Ascending aorta (tissue), 2 donors: Measurements from ENCODE around the gene NFASC. TPM values are rescaled to one million over a fixed set of nuclear protein-coding genes. Genes with fewer than 3 reads are reported as not detected.

Experiments used
- DNase-seq, 2 donors: peaks; one replicate each; pipeline ENCODE4 v3.0.0-alpha.2; 2019; ENCODE audit warnings: low spot score in 2 of 2
- H3K27ac ChIP-seq, 2 donors: fragments of 200-600 bp; sonication (generic); one replicate each; pipeline ENCODE4 v1.5.1; 2016 to 2017; ENCODE audit warnings: mild to moderate bottlenecking in 1 of 2
- H3K27me3 ChIP-seq: fragments of 200-600 bp; sonication (generic); one replicate; pipeline ENCODE4 v1.5.1; 2017
- H3K36me3 ChIP-seq, 2 donors: fragments of 200-600 bp; sonication (generic); one replicate each; pipeline ENCODE4 v1.5.1; 2016
- H3K4me1 ChIP-seq, 2 donors: fragments of 200-600 bp; sonication (generic); one replicate each; pipeline ENCODE4 v1.5.1; 2016 to 2017; ENCODE audit warnings: mild to moderate bottlenecking in 1 of 2
- H3K4me3 ChIP-seq, 2 donors: fragments of 200-600 bp; sonication (generic); one replicate each; pipeline ENCODE4 v1.5.1; 2016 to 2017; ENCODE audit warnings: mild to moderate bottlenecking in 1 of 2
- H3K9me3 ChIP-seq, 2 donors: fragments of 200-600 bp; sonication (generic); one replicate each; pipeline ENCODE4 v1.5.1; 2016
- CTCF ChIP-seq, 3 experiments: fragments of 200-600 bp in 2 of 3; fragments of 450-650 bp in 1 of 3; sonication (generic) in 2 of 3; IDR thresholded peaks; one replicate each; pipeline ENCODE4 v1.5.1; 2016 to 2019; ENCODE audit warnings: antibody characterized with exemption in 3 of 3, mild to moderate bottlenecking in 1 of 3, moderate library complexity in 1 of 3
- intact Hi-C: fragments of 100-400 bp; cut with DNase I; formaldehyde crosslinking; loops from one replicate; pipeline ENCODE4 v1.15.1; 2023
- total RNA-seq: library from RNA; depleted of rRNA; stranded (reverse); fragments of >200 nt; gene quantifications from one replicate; pipeline ENCODE4 v1.1.0, GENCODE V29; 2016

The NFASC gene
- total RNA-seq, 1 donor from 2014 or later: 44.0 TPM

GRCh38 chr1:204896023-204896422, 25.4 kb downstream of the NFASC start:
- intact Hi-C loops: no loop called here
- Histone ChIP-seq H3K4me3 (no peak overlapping the region), H3K4me1 (no peaks in the 10 kb centered on the region), H3K9me3 (no peaks in the 10 kb centered on the region), H3K27me3 (no peaks in the 10 kb centered on the region), H3K36me3 (no peaks in the 10 kb centered on the region), H3K27ac (no peak overlapping the region)
- TF ChIP-seq CTCF (IDR thresholded peaks at IDR 0.05): no peak
- no peak for DNase-seq

GRCh38 chr1:204896787-204897469, 26.3 kb downstream of the NFASC start:
- intact Hi-C loops: no loop called here
- H3K4me1 ChIP-seq: no peaks in the 10 kb centered on the region

GRCh38 chr1:204900721-204901120, 30.1 kb downstream of the NFASC start:
- no peaks in the 10 kb centered on the region for H3K36me3 ChIP-seq
- H3K27me3 ChIP-seq: no peaks in the 10 kb centered on the region
- no peak overlapping the region for H3K27ac ChIP-seq
- H3K4me1 ChIP-seq: no peaks in the 10 kb centered on the region
- no peak overlapping the region for H3K4me3 ChIP-seq
- intact Hi-C loops: no loop called here
- no peaks in the 10 kb centered on the region for H3K9me3 ChIP-seq
- DNase-seq: no peak
- TF ChIP-seq CTCF (IDR thresholded peaks at IDR 0.05): no peak

More at GRCh38 chr1:204896787-204897469, 26.3 kb downstream of the NFASC start:
- TF ChIP-seq CTCF (IDR thresholded peaks at IDR 0.05): no peak
- Histone ChIP-seq H3K27me3 (no peaks in the 10 kb centered on the region), H3K36me3 (no peaks in the 10 kb centered on the region), H3K9me3 (no peaks in the 10 kb centered on the region), H3K4me3 (no peak overlapping the region), H3K27ac (no peak overlapping the region)
- no peak for DNase-seq

GRCh38 chr1:204902671-204903070, 32.0 kb downstream of the NFASC start:
- H3K36me3 ChIP-seq: no peaks in the 10 kb centered on the region
- no peaks in the 10 kb centered on the region for H3K27me3 ChIP-seq
- no peak for DNase-seq
- no peak overlapping the region for H3K27ac ChIP-seq
- no peaks in the 10 kb centered on the region for H3K4me1 ChIP-seq
- H3K4me3 ChIP-seq: no peak overlapping the region
- intact Hi-C loops: no loop called here
- TF ChIP-seq CTCF (IDR thresholded peaks at IDR 0.05): no peak
- no peaks in the 10 kb centered on the region for H3K9me3 ChIP-seq

GRCh38 chr1:204904228-204904810, 33.7 kb downstream of the NFASC start:
- DNase-seq: no peak
- H3K36me3 ChIP-seq: no peaks in the 10 kb centered on the region
- H3K4me3 ChIP-seq: no peak overlapping the region
- H3K4me1 ChIP-seq: no peaks in the 10 kb centered on the region
- no peak for TF ChIP-seq CTCF (IDR thresholded peaks at IDR 0.05)
- H3K27ac ChIP-seq: no peak overlapping the region
- intact Hi-C loops: no loop called here
- no peaks in the 10 kb centered on the region for H3K27me3 ChIP-seq
- H3K9me3 ChIP-seq: no peaks in the 10 kb centered on the region
